ENCODE results near the gene OCRL.

GRCh38 chrX:129520151-129520550, 19.9 kb upstream of the OCRL start:
- TF ChIP-seq CTCF (IDR thresholded peaks at IDR 0.05; ENCODE audit: low read depth, low read length, missing input control): no peak
- no peak for TF ChIP-seq YY1 (IDR thresholded peaks at IDR 0.05)
- TF ChIP-seq HNF4G (IDR thresholded peaks at IDR 0.05): no peak
- peak in 1 of 2 donors; percentile 8 for TF ChIP-seq RXRA (IDR thresholded peaks at IDR 0.05)
- no peak for TF ChIP-seq ATF3 (IDR thresholded peaks at IDR 0.05)
- TF ChIP-seq TAF1 (conservative IDR thresholded peaks at IDR 0.05): no peak
- TF ChIP-seq EGR1 (IDR thresholded peaks at IDR 0.05; ENCODE audit: low read depth in 2 of 2): no peak
- TF ChIP-seq RAD21 (IDR thresholded peaks at IDR 0.05): no peak
- no peak for TF ChIP-seq JUND (IDR thresholded peaks at IDR 0.05)
